CD14-positive monocyte (primary cell): ENCODE results near the gene FRMD4A. TPM values are rescaled to one million over a fixed set of nuclear protein-coding genes. Genes with fewer than 3 reads are reported as not detected.

ENCODE experiments used
- DNase-seq, 3 donors: peaks; one replicate each; pipeline ENCODE4 v3.0.0-alpha.2; 2011 to 2022
- H2AFZ ChIP-seq: 2 replicates; pipeline ENCODE4 v1.6.0; 2012; ENCODE audit warnings: mild to moderate bottlenecking, low read depth, low read length, inconsistent platforms; ENCODE audit not compliant: insufficient read depth, poor library complexity, severe bottlenecking
- H3K27ac ChIP-seq, 2 donors: 1 replicate in 1 of 2; 2 replicates in 1 of 2; pipeline ENCODE4 v1.5.1; 2012 to 2013; ENCODE audit warnings: low read length in 2 of 2, control low read depth in 1 of 2, inconsistent platforms in 1 of 2, low read depth in 1 of 2, mild to moderate bottlenecking in 1 of 2
- H3K27me3 ChIP-seq, 2 donors: one replicate each; pipeline versions ENCODE4 v1.6.0 to v1.6.1; 2011 to 2013; ENCODE audit warnings: low read length in 2 of 2; ENCODE audit not compliant: control insufficient read depth in 2 of 2, insufficient read depth in 2 of 2
- H3K36me3 ChIP-seq, 2 donors: replicated peaks in 1 of 2; 1 replicate in 1 of 2; 2 replicates in 1 of 2; pipeline versions ENCODE4 v1.5.1 to v1.6.1; 2012 to 2013; ENCODE audit warnings: low read length in 2 of 2, control low read depth in 1 of 2, inconsistent platforms in 1 of 2, mild to moderate bottlenecking in 1 of 2; ENCODE audit not compliant: insufficient read depth in 2 of 2, control insufficient read depth in 1 of 2
- H3K4me1 ChIP-seq, 2 donors: 1 replicate in 1 of 2; 2 replicates in 1 of 2; pipeline versions ENCODE4 v1.5.1 to v1.6.1; 2012 to 2013; ENCODE audit warnings: low read length in 2 of 2, control low read depth in 1 of 2, inconsistent platforms in 1 of 2, mild to moderate bottlenecking in 1 of 2, moderate library complexity in 1 of 2; ENCODE audit not compliant: insufficient read depth in 2 of 2, control insufficient read depth in 1 of 2
- H3K4me2 ChIP-seq: replicated peaks from 2 replicates; pipeline ENCODE3; 2012; ENCODE audit warnings: low read length, moderate library complexity, mild to moderate bottlenecking; ENCODE audit not compliant: poor library complexity, severe bottlenecking; ENCODE audit errors: extremely low read depth
- H3K4me3 ChIP-seq, 3 experiments: fragments of 200-600 bp in 1 of 3; sonication (generic) in 1 of 3; replicated peaks in 1 of 3; 1 replicate in 2 of 3; 2 replicates in 1 of 3; pipeline ENCODE4 v1.5.1; 2011 to 2013; ENCODE audit warnings: low read length in 3 of 3, mild to moderate bottlenecking in 3 of 3, control low read depth in 2 of 3, low read depth in 2 of 3, inconsistent platforms in 1 of 3, moderate library complexity in 1 of 3
- H3K79me2 ChIP-seq: 2 replicates; pipeline ENCODE4 v1.6.0; 2012; ENCODE audit warnings: mild to moderate bottlenecking, control low read depth, inconsistent platforms, low read length, moderate library complexity; ENCODE audit not compliant: insufficient read depth
- H3K9ac ChIP-seq: 2 replicates; pipeline ENCODE4 v1.6.0; 2017; ENCODE audit warnings: low read length, mild to moderate bottlenecking; ENCODE audit not compliant: insufficient read depth, poor library complexity, severe bottlenecking
- H3K9me3 ChIP-seq, 2 donors: replicated peaks in 1 of 2; 1 replicate in 1 of 2; 2 replicates in 1 of 2; pipeline versions ENCODE4 v1.5.1 to v1.6.1; 2012 to 2013; ENCODE audit warnings: low read length in 2 of 2, control low read depth in 1 of 2; ENCODE audit not compliant: control insufficient read depth in 1 of 2, insufficient read depth in 1 of 2
- H4K20me1 ChIP-seq: 2 replicates; pipeline ENCODE4 v1.6.0; 2012; ENCODE audit warnings: mild to moderate bottlenecking, low read length, control low read depth, moderate library complexity; ENCODE audit not compliant: insufficient read depth
- H3K27ac Mint-ChIP-seq, 7 donors: one replicate each; pipeline ENCODE4 v1.8.0; 2020; ENCODE audit warnings: mild to moderate bottlenecking in 7 of 7, mixed read lengths in 7 of 7, moderate library complexity in 6 of 7, inconsistent platforms in 2 of 7
- H3K27me3 Mint-ChIP-seq, 3 donors: one replicate each; pipeline ENCODE4 v1.8.0; 2021 to 2022; ENCODE audit warnings: low read depth in 3 of 3, mild to moderate bottlenecking in 3 of 3, mixed read lengths in 3 of 3, moderate library complexity in 3 of 3, inconsistent platforms in 1 of 3
- H3K36me3 Mint-ChIP-seq, 2 donors: one replicate each; pipeline ENCODE4 v1.8.0; 2020; ENCODE audit warnings: mixed read lengths in 2 of 2, inconsistent platforms in 1 of 2, mild to moderate bottlenecking in 1 of 2
- H3K4me1 Mint-ChIP-seq: one replicate; pipeline ENCODE4 v1.8.0; 2020; ENCODE audit warnings: mild to moderate bottlenecking, mixed read lengths
- H3K4me3 Mint-ChIP-seq, 2 donors: one replicate each; pipeline ENCODE4 v1.8.0; 2020; ENCODE audit warnings: mild to moderate bottlenecking in 2 of 2, mixed read lengths in 2 of 2, moderate library complexity in 1 of 2
- H3K9me3 Mint-ChIP-seq, 7 donors: one replicate each; pipeline ENCODE4 v1.8.0; 2020 to 2022; ENCODE audit warnings: mixed read lengths in 7 of 7, mild to moderate bottlenecking in 6 of 7, moderate library complexity in 6 of 7, inconsistent platforms in 2 of 7
- CTCF ChIP-seq: fragments of 200-600 bp; IDR thresholded peaks from one replicate; pipeline ENCODE4 v1.8.0; 2022; ENCODE audit warnings: antibody characterized with exemption, mild to moderate bottlenecking
- WGBS: methylation state at CpG from one replicate; pipeline ENCODE4 v1.1.5; 2013; ENCODE audit warnings: missing lambda C conversion rate; ENCODE audit not compliant: insufficient coverage; 5-methylcytosine and 5-hydroxymethylcytosine counted together
- intact Hi-C, 2 donors: fragments of 100-400 bp; cut with micrococcal nuclease; formaldehyde crosslinking; loops; one replicate each; pipeline versions ENCODE4 v1.15.0 to v1.15.1; 2023
- polyA plus RNA-seq, 3 donors: library from polyadenylated mRNA; depleted of rRNA in 1 of 3; unstranded in 2 of 3; stranded (reverse) in 1 of 3; fragments of 300-500 nt in 2 of 3; fragments of >200 nt in 1 of 3; fragmentation: Illumina TruSeq in 2 of 3; gene quantifications; 1 replicate in 2 of 3; 2 replicates in 1 of 3; pipeline ENCODE4 v1.2.3, GENCODE V29; 2012 to 2021

Gene FRMD4A
- polyA plus RNA-seq, 3 donors, result 0.12 TPM; not detected in 2

GRCh38 chr10:14022954-14023672 is 307.6 kb downstream of the FRMD4A start:
- H3K36me3 ChIP-seq, result no peaks in the 10 kb centered on the region
- H3K27me3 Mint-ChIP-seq, result peaks cover 7 to 25% (median 16%) of the 10 kb centered on the region in 3 donors
- H3K4me3 Mint-ChIP-seq, result peak overlapping the region in 1 of 2 donors; percentile 0
- H2AFZ ChIP-seq, result no peak overlapping the region
- TF ChIP-seq CTCF, result no peak
- H3K9ac ChIP-seq, result no peak overlapping the region
- peaks cover 0 to 7% of the 10 kb centered on the region in 2 donors for H3K4me1 ChIP-seq
- no peak for DNase-seq
- H3K79me2 ChIP-seq, result no peaks in the 10 kb centered on the region
- no peak overlapping the region for H3K27ac ChIP-seq
- no peak overlapping the region for H3K27ac Mint-ChIP-seq
- no peaks in the 10 kb centered on the region for H3K36me3 Mint-ChIP-seq
- intact Hi-C loops, result no loop called here
- H3K9me3 ChIP-seq, result peaks cover 0 to 6% of the 10 kb centered on the region in 2 donors
- no peak overlapping the region for H3K4me3 ChIP-seq
- H3K9me3 Mint-ChIP-seq, result peaks cover 4 to 13% (median 11%) of the 10 kb centered on the region in 7 donors
- H4K20me1 ChIP-seq, result no peaks in the 10 kb centered on the region
- H3K4me1 Mint-ChIP-seq, result peaks cover 9% of the 10 kb centered on the region
- 100% methylated on average over 2 of the region's 17 CpGs for WGBS
- peaks cover 2 to 11% of the 10 kb centered on the region in 2 donors for H3K27me3 ChIP-seq
- no peak overlapping the region for H3K4me2 ChIP-seq

GRCh38 chr10:14022052-14022451 is 308.7 kb downstream of the FRMD4A start:
- H3K4me3 Mint-ChIP-seq, result peak overlapping the region in 1 of 2 donors; percentile 22
- no peaks in the 10 kb centered on the region for H3K36me3 Mint-ChIP-seq
- H3K27me3 Mint-ChIP-seq, result peaks cover 7 to 25% (median 16%) of the 10 kb centered on the region in 3 donors
- no peak for DNase-seq
- Histone ChIP-seq H3K4me2 (no peak overlapping the region), H4K20me1 (no peaks in the 10 kb centered on the region), H3K4me3 (no peak overlapping the region), H3K9me3 (peaks cover 0 to 6% of the 10 kb centered on the region in 2 donors), H3K36me3 (no peaks in the 10 kb centered on the region), H3K9ac (no peak overlapping the region), H2AFZ (no peak overlapping the region), H3K79me2 (no peaks in the 10 kb centered on the region), H3K27ac (no peak overlapping the region), H3K27me3 (peaks cover 2 to 11% of the 10 kb centered on the region in 2 donors), H3K4me1 (peaks cover 0 to 7% of the 10 kb centered on the region in 2 donors)
- no peak for TF ChIP-seq CTCF
- H3K4me1 Mint-ChIP-seq, result peaks cover 9% of the 10 kb centered on the region
- 63% methylated on average over 4 of the region's 4 CpGs for WGBS
- intact Hi-C loops, result no loop called here
- H3K27ac Mint-ChIP-seq, result no peak overlapping the region
- H3K9me3 Mint-ChIP-seq, result peaks cover 4 to 13% (median 11%) of the 10 kb centered on the region in 7 donors
